HFF-Myc (cell line): ENCODE data around the gene ULK4.

Experiments used
- DNase-seq: peaks from one replicate; pipeline ENCODE4 v3.0.0-alpha.2; 2011; ENCODE audit warnings: low read depth; ENCODE audit errors: extremely low read depth
- H3K4me3 ChIP-seq: replicated peaks from 2 replicates; pipeline ENCODE4 v1.5.1; 2011; ENCODE audit warnings: low read depth, mild to moderate bottlenecking, control low read depth, low read length
- TF ChIP-seq, protein P1 (sequence below): IDR thresholded peaks from 2 replicates; pipeline ENCODE4 v1.5.1; 2012; ENCODE audit warnings: mild to moderate bottlenecking, low read depth, low read length, control low read depth; ENCODE audit errors: missing control alignments

The ULK4 gene

GRCh38 chr3:41836360-41837134 is 125.4 kb downstream of the ULK4 start:
- DNase-seq = no peak
- TF ChIP-seq, protein P1, sequence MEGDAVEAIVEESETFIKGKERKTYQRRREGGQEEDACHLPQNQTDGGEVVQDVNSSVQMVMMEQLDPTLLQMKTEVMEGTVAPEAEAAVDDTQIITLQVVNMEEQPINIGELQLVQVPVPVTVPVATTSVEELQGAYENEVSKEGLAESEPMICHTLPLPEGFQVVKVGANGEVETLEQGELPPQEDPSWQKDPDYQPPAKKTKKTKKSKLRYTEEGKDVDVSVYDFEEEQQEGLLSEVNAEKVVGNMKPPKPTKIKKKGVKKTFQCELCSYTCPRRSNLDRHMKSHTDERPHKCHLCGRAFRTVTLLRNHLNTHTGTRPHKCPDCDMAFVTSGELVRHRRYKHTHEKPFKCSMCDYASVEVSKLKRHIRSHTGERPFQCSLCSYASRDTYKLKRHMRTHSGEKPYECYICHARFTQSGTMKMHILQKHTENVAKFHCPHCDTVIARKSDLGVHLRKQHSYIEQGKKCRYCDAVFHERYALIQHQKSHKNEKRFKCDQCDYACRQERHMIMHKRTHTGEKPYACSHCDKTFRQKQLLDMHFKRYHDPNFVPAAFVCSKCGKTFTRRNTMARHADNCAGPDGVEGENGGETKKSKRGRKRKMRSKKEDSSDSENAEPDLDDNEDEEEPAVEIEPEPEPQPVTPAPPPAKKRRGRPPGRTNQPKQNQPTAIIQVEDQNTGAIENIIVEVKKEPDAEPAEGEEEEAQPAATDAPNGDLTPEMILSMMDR = no peak
- H3K4me3 ChIP-seq = no peak overlapping the region

DNA sequence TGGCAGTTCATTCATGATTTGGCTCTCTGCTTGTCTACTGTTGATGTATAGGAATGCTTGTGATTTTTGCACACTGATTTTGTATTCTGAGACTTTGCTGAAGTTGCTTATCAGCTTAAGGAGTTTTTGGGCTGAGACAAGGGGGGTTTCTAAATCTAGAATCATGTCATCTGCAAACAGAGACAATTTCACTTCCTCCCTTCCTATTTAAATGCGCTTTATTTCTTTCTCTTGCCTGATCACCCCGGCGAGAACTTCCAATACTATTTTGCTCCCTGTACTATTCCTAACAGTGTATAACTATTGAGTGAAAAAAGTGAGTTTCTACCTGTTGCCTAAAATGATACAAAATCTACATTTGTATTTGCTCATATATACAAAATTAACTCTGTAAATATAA is 128.3 kb downstream of the ULK4 start:
- H3K4me3 ChIP-seq = no peak overlapping the region
- TF ChIP-seq, protein P1 = no peak
- DNase-seq = no peak

- no peak overlapping the region for H3K4me3 ChIP-seq
- DNase-seq = no peak
- TF ChIP-seq, protein P1 = no peak
Observed at GRCh38 chr3:41819236-41819635, 142.7 kb downstream of the ULK4 start.

GRCh38 chr3:41808618-41809017 is 153.3 kb downstream of the ULK4 start:
- TF ChIP-seq, protein P1 = no peak
- no peak for DNase-seq
- H3K4me3 ChIP-seq = no peak overlapping the region

- H3K4me3 ChIP-seq = no peak overlapping the region
- TF ChIP-seq, protein P1 = no peak
- DNase-seq = peak; percentile 26
Observed at GRCh38 chr3:41808152-41808551, 153.8 kb downstream of the ULK4 start.

DNA sequence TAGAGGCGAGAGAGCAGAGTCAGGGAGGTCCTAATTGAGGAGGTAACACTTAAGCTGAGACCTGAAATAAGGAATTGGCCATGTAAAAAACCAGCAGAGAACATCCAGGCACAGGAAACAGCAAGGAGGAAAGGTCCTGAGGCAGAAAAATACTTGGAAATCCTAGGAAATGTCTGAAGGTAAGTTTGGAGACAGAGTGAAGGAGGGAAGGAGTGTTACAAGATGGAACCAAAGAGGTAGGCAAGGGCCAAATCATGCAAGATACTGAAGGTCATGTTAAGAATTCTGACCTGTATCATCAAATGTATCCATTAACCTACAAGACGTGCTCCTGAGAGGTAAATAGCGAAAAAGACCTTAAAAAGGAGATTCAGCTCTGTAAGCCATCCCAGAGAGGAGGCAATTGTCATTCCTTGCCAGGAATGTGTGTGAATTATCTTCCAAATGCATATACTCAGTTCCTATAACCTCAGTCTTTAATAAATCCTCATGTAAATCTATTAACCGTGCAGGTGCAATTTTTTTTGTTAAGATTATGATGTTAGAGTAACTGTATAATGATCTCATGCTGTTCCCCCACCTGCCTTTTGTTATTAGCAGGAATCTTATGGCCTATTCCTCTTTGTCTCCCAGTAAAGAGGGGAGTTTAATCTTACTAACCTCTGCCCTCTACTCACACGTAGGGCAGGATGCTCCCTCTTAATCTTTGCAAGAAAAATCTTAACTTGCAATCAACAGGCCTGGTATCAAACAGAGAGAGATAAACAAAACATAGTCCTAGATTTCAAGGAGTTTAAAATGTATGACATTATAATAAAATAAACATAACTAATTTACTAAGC is 166.9 kb downstream of the ULK4 start:
- TF ChIP-seq, protein P1 = no peak
- no peak for DNase-seq
- no peak overlapping the region for H3K4me3 ChIP-seq
